ENCODE results near the gene FBXL20. TPM values are rescaled to one million over a fixed set of nuclear protein-coding genes. Genes with fewer than 3 reads are reported as not detected.

The FBXL20 gene
- total and polyA plus RNA-seq, 2 of the 8 experiments (the other 6 are each of a cell fraction or from before 2014, with no cell fraction given), result 5.5 to 11.0 TPM

DNA sequence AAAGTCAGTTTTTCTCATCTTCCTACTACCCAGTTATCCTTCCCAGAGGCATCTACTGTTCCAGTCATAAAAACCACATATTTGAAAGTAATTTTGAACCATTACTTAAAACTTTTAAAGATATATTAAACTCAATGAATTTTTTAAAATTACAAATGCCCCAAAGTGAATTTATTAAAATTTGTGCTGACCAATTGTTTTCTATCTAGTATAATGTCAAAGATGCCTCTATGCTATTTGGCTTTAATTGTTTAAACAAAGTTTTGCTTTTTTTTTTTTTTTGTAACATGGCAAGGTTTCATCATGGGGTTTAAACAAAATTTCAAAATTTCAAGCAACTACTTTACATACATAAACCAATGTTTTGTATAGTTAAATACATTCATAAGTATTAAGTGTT lies 60.7 kb downstream of the FBXL20 start:
- no peak overlapping the region for H4K8ac ChIP-seq (ENCODE audit: extremely low read depth, insufficient read depth, low read length)
- no peaks in the 10 kb centered on the region for H3K27me3 ChIP-seq (replicated peaks in 1 of 4; ENCODE audit: control insufficient read depth in 3 of 4, extremely low read depth in 1 of 4, insufficient read depth in 3 of 4, low read length in 3 of 4)
- H4K5ac ChIP-seq (ENCODE audit: insufficient read length, low read depth, low read length), result no peak overlapping the region
- no peak overlapping the region for H3K14ac ChIP-seq (ENCODE audit: insufficient read length)
- no peak overlapping the region for H2BK12ac ChIP-seq (ENCODE audit: low read depth, low read length)
- no peak overlapping the region for H3K9ac ChIP-seq (replicated peaks in 1 of 4; ENCODE audit: extremely low read depth in 1 of 4, low read depth in 3 of 4, low read length in 3 of 4)
- TF ChIP-seq RAD21 (IDR thresholded peaks at IDR 0.05 in 1 of 2, conservative IDR thresholded peaks at IDR 0.05 in 1 of 2; ENCODE audit: low read depth in 2 of 2, low read length in 2 of 2) (no peak), TAF7 (optimal IDR thresholded peaks at IDR 0.05; ENCODE audit: borderline replicate concordance, low read depth, low read length) (no peak), SIX5 (IDR thresholded peaks at IDR 0.05; ENCODE audit: low read depth, low read length) (no peak), KDM4A (IDR thresholded peaks at IDR 0.05; ENCODE audit: low read depth, low read length, severe bottlenecking) (no peak), SP2 (IDR thresholded peaks at IDR 0.05; ENCODE audit: low read length) (no peak), CEBPB (IDR thresholded peaks at IDR 0.05; ENCODE audit: low read depth, low read length) (no peak), GABPA (IDR thresholded peaks at IDR 0.05; ENCODE audit: borderline replicate concordance, insufficient read depth, low read length) (no peak), RXRA (IDR thresholded peaks at IDR 0.05; ENCODE audit: insufficient read depth, low read depth, low read length) (no peak), POLR2A (IDR thresholded peaks at IDR 0.05; ENCODE audit: control extremely low read depth in 1 of 2, low read depth in 2 of 2, low read length in 2 of 2) (no peak), CREB1 (IDR thresholded peaks at IDR 0.05) (no peak), FOSL1 (IDR thresholded peaks at IDR 0.05; ENCODE audit: insufficient read depth, low read depth, low read length) (no peak), EZH2 (IDR thresholded peaks at IDR 0.05; ENCODE audit: low read depth, low read length, severe bottlenecking) (no peak), RNF2 (IDR thresholded peaks at IDR 0.05; ENCODE audit: borderline replicate concordance, low read depth, low read length, missing control alignments, poor library complexity, severe bottlenecking) (no peak)
- TF ChIP-seq, protein P1, sequence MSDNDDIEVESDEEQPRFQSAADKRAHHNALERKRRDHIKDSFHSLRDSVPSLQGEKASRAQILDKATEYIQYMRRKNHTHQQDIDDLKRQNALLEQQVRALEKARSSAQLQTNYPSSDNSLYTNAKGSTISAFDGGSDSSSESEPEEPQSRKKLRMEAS (IDR thresholded peaks at IDR 0.05), result no peak
- TF ChIP-seq, protein P2, sequence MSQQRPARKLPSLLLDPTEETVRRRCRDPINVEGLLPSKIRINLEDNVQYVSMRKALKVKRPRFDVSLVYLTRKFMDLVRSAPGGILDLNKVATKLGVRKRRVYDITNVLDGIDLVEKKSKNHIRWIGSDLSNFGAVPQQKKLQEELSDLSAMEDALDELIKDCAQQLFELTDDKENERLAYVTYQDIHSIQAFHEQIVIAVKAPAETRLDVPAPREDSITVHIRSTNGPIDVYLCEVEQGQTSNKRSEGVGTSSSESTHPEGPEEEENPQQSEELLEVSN (IDR thresholded peaks at IDR 0.05), result no peak
- no peak overlapping the region for H2BK15ac ChIP-seq (ENCODE audit: low read length)
- no peak for DNase-seq (ENCODE audit: low read depth in 1 of 2, low spot score in 2 of 2)
- H3K27ac ChIP-seq (ENCODE audit: low read depth, low read length), result no peak overlapping the region
- H3K36me3 ChIP-seq (ENCODE audit: control insufficient read depth in 2 of 4, insufficient read depth in 4 of 4, low read length in 3 of 4), result no peaks in the 10 kb centered on the region; a peak in 1 of 8 replicates
- H3K23ac ChIP-seq (ENCODE audit: insufficient read length), result no peak overlapping the region
- ChIA-PET CTCF (ENCODE audit: partially characterized antibody) (no interaction called here), POLR2A (ENCODE audit: partially characterized antibody) (no interaction called here)
- no peak overlapping the region for H2BK20ac ChIP-seq (ENCODE audit: low read length)
- no peak overlapping the region for H3K18ac ChIP-seq (ENCODE audit: extremely low read depth, low read length)
- H3K56ac ChIP-seq (replicated peaks; ENCODE audit: insufficient read length, low read depth, low read length), result no peak overlapping the region
- no peak overlapping the region for H2AK5ac ChIP-seq (ENCODE audit: low read depth, low read length)
- no peak overlapping the region for H2BK5ac ChIP-seq (ENCODE audit: low read depth, low read length)
- no peak overlapping the region for H2BK120ac ChIP-seq (replicated peaks; ENCODE audit: low read depth, low read length)
- no peaks in the 10 kb centered on the region for H3K79me2 ChIP-seq (ENCODE audit: control insufficient read depth in 1 of 2, insufficient read depth in 2 of 2, low read length in 2 of 2)
- H2AFZ ChIP-seq (ENCODE audit: low read length), result no peak overlapping the region
- no peaks in the 10 kb centered on the region for H3K4me1 ChIP-seq (replicated peaks in 1 of 4; ENCODE audit: control insufficient read depth in 3 of 4, insufficient read depth in 4 of 4, low read length in 3 of 4)
- H3K79me1 ChIP-seq (ENCODE audit: low read depth, low read length), result no peaks in the 10 kb centered on the region
- H3K23me2 ChIP-seq (ENCODE audit: low read depth, low read length), result no peaks in the 10 kb centered on the region
- no peak overlapping the region for H3K4ac ChIP-seq (replicated peaks; ENCODE audit: insufficient read length, low read depth, low read length)
- no peak overlapping the region for H4K91ac ChIP-seq (replicated peaks; ENCODE audit: insufficient read length, low read length)
- H3K4me2 ChIP-seq (ENCODE audit: insufficient read depth in 1 of 2, low read depth in 2 of 2, low read length in 2 of 2), result no peak overlapping the region
- no peak overlapping the region for H3K4me3 ChIP-seq (ENCODE audit: extremely low read depth in 1 of 4, insufficient read depth in 2 of 4, low read depth in 3 of 4, low read length in 4 of 4)
- no peak for FAIRE-seq
- H4K20me1 ChIP-seq (replicated peaks in 1 of 2; ENCODE audit: control insufficient read depth in 1 of 2, insufficient read depth in 2 of 2, low read length in 2 of 2), result no peaks in the 10 kb centered on the region
- H3K9me3 ChIP-seq (ENCODE audit: insufficient read depth in 2 of 2, low read depth in 1 of 2, low read length in 1 of 2), result peaks cover 0 to 8% of the 10 kb centered on the region in 2 experiments; a peak in 2 of 4 replicates

Measured in H1 (cell line).